H1 (cell line): ENCODE data around the gene AGBL1. TPM values are rescaled to one million over a fixed set of nuclear protein-coding genes. Genes with fewer than 3 reads are reported as not detected.

Experiments
- CTCF ChIA-PET: fragments of 300-600 bp; sonication (Branson Sonifier 250); formaldehyde crosslinking; loops from one replicate; lab custom pipeline; 2021; ENCODE audit not compliant: partially characterized antibody; lab: Charles Lee
- POLR2A ChIA-PET: fragments of 300-600 bp; sonication (Branson Sonifier 250); formaldehyde crosslinking; loops from one replicate; lab custom pipeline; 2021; ENCODE audit warnings: inconsistent platforms; ENCODE audit not compliant: partially characterized antibody; lab: Charles Lee
- DNase-seq, 2 experiments: peaks; one replicate each; pipeline versions ENCODE4 v3.0.0 to v3.0.0-alpha.2; 2010 to 2022; ENCODE audit warnings: low spot score in 2 of 2, low read depth in 1 of 2, mixed read lengths in 1 of 2
- FAIRE-seq: peaks from 2 replicates; lab custom pipeline; 2011; peaks lifted over from hg19 to GRCh38; lab: Jason Lieb, UNC
- H2AFZ ChIP-seq: 2 replicates; pipeline ENCODE4 v1.8.1; 2012; ENCODE audit warnings: low read length, inconsistent platforms
- H2AK5ac ChIP-seq: 2 replicates; pipeline ENCODE4 v1.6.1; 2013; ENCODE audit warnings: low read depth, low read length
- H2BK120ac ChIP-seq: replicated peaks from 2 replicates; pipeline ENCODE3; 2013; ENCODE audit warnings: low read depth, low read length, inconsistent platforms
- H2BK12ac ChIP-seq: 2 replicates; pipeline ENCODE4 v1.6.1; 2013; ENCODE audit warnings: low read depth, low read length
- H2BK15ac ChIP-seq: 2 replicates; pipeline ENCODE4 v1.6.1; 2013; ENCODE audit warnings: low read length
- H2BK20ac ChIP-seq: 2 replicates; pipeline ENCODE4 v1.6.1; 2013; ENCODE audit warnings: low read length
- H2BK5ac ChIP-seq: 2 replicates; pipeline ENCODE4 v1.6.1; 2013; ENCODE audit warnings: low read depth, low read length
- H3K14ac ChIP-seq: 2 replicates; pipeline ENCODE4 v1.6.1; 2013; ENCODE audit warnings: inconsistent platforms; ENCODE audit not compliant: insufficient read length
- H3K18ac ChIP-seq: 2 replicates; pipeline ENCODE4 v1.6.1; 2013; ENCODE audit warnings: low read length; ENCODE audit errors: extremely low read depth
- H3K23ac ChIP-seq: 2 replicates; pipeline ENCODE4 v1.6.1; 2013; ENCODE audit warnings: inconsistent platforms; ENCODE audit not compliant: insufficient read length
- H3K23me2 ChIP-seq: 2 replicates; pipeline ENCODE4 v1.6.1; 2013; ENCODE audit warnings: low read depth, low read length
- H3K27ac ChIP-seq: 2 replicates; pipeline ENCODE4 v1.6.1; 2011; ENCODE audit warnings: low read depth, low read length, inconsistent platforms
- H3K27me3 ChIP-seq, 4 experiments: replicated peaks in 1 of 4; 1 replicate in 1 of 4; 2 replicates in 3 of 4; pipeline versions ENCODE4 v1.6.1 to v1.8.1; 2011 to 2013; ENCODE audit warnings: low read length in 3 of 4, mild to moderate bottlenecking in 3 of 4, inconsistent platforms in 2 of 4, mixed read lengths in 2 of 4, moderate library complexity in 1 of 4; ENCODE audit not compliant: control insufficient read depth in 3 of 4, insufficient read depth in 3 of 4; ENCODE audit errors: extremely low read depth in 1 of 4
- H3K36me3 ChIP-seq, 4 experiments: 2 replicates each; pipeline versions ENCODE4 v1.6.1 to v1.8.1; 2011 to 2013; ENCODE audit warnings: mild to moderate bottlenecking in 4 of 4, low read length in 3 of 4, moderate library complexity in 2 of 4, control low read depth in 1 of 4, inconsistent platforms in 1 of 4; ENCODE audit not compliant: insufficient read depth in 4 of 4, control insufficient read depth in 2 of 4
- H3K4ac ChIP-seq: replicated peaks from 2 replicates; pipeline ENCODE3; 2013; ENCODE audit warnings: low read length, low read depth, mixed read lengths, inconsistent platforms; ENCODE audit not compliant: insufficient read length
- H3K4me1 ChIP-seq, 4 experiments: replicated peaks in 1 of 4; 1 replicate in 1 of 4; 2 replicates in 3 of 4; pipeline versions ENCODE4 v1.6.1 to v1.8.1; 2011 to 2013; ENCODE audit warnings: low read length in 3 of 4, inconsistent platforms in 2 of 4, mixed read lengths in 1 of 4; ENCODE audit not compliant: insufficient read depth in 4 of 4, control insufficient read depth in 3 of 4
- H3K4me2 ChIP-seq, 2 experiments: 2 replicates each; pipeline versions ENCODE4 v1.6.1 to v1.8.1; 2011 to 2013; ENCODE audit warnings: low read depth in 2 of 2, low read length in 2 of 2, control low read depth in 1 of 2, inconsistent platforms in 1 of 2, mild to moderate bottlenecking in 1 of 2; ENCODE audit not compliant: insufficient read depth in 1 of 2
- H3K4me3 ChIP-seq, 4 experiments: fragments of 200-600, 300-600 bp in 1 of 4; sonication (generic), shearing (Covaris generic), sonication (Bioruptor Twin) in 1 of 4; 2 replicates each; pipeline versions ENCODE4 v1.5.1 to v1.8.1; 2011 to 2016; ENCODE audit warnings: low read length in 4 of 4, low read depth in 3 of 4, control low read depth in 2 of 4, inconsistent platforms in 2 of 4, mild to moderate bottlenecking in 2 of 4, mixed read lengths in 1 of 4, moderate library complexity in 1 of 4; ENCODE audit not compliant: insufficient read depth in 2 of 4; ENCODE audit errors: extremely low read depth in 1 of 4
- H3K56ac ChIP-seq: replicated peaks from 2 replicates; pipeline ENCODE3; 2013; ENCODE audit warnings: low read depth, mild to moderate bottlenecking, mixed read lengths, low read length, inconsistent platforms; ENCODE audit not compliant: insufficient read length
- H3K79me1 ChIP-seq: 2 replicates; pipeline ENCODE4 v1.6.1; 2013; ENCODE audit warnings: low read depth, low read length, control low read depth
- H3K79me2 ChIP-seq, 2 experiments: 2 replicates each; pipeline versions ENCODE4 v1.6.1 to v1.8.1; 2012 to 2013; ENCODE audit warnings: low read length in 2 of 2, mild to moderate bottlenecking in 2 of 2, inconsistent platforms in 1 of 2; ENCODE audit not compliant: insufficient read depth in 2 of 2, control insufficient read depth in 1 of 2
- H3K9ac ChIP-seq, 4 experiments: replicated peaks in 1 of 4; 1 replicate in 1 of 4; 2 replicates in 3 of 4; pipeline versions ENCODE4 v1.6.1 to v1.8.1; 2011 to 2013; ENCODE audit warnings: low read depth in 3 of 4, low read length in 3 of 4, control low read depth in 2 of 4, mild to moderate bottlenecking in 2 of 4, moderate library complexity in 2 of 4, inconsistent platforms in 1 of 4; ENCODE audit errors: extremely low read depth in 1 of 4
- H3K9me3 ChIP-seq, 2 experiments: 2 replicates each; pipeline versions ENCODE4 v1.6.1 to v1.8.1; 2012 to 2013; ENCODE audit warnings: mild to moderate bottlenecking in 2 of 2, moderate library complexity in 2 of 2, control low read depth in 1 of 2, inconsistent platforms in 1 of 2, low read depth in 1 of 2, low read length in 1 of 2, mixed read lengths in 1 of 2; ENCODE audit not compliant: insufficient read depth in 2 of 2
- H4K20me1 ChIP-seq, 2 experiments: replicated peaks in 1 of 2; 2 replicates each; pipeline versions ENCODE3 to v1.8.1; 2011 to 2013; ENCODE audit warnings: inconsistent platforms in 2 of 2, low read length in 2 of 2, mild to moderate bottlenecking in 1 of 2; ENCODE audit not compliant: insufficient read depth in 2 of 2, control insufficient read depth in 1 of 2
- H4K5ac ChIP-seq: 2 replicates; pipeline ENCODE4 v1.6.1; 2013; ENCODE audit warnings: low read length, low read depth, mixed read lengths, inconsistent platforms; ENCODE audit not compliant: insufficient read length
- H4K8ac ChIP-seq: 2 replicates; pipeline ENCODE4 v1.8.0; 2013; ENCODE audit warnings: mild to moderate bottlenecking, moderate library complexity, low read length, inconsistent platforms; ENCODE audit not compliant: insufficient read depth; ENCODE audit errors: extremely low read depth
- H4K91ac ChIP-seq: replicated peaks from 2 replicates; pipeline ENCODE3; 2013; ENCODE audit warnings: low read length, mixed read lengths, inconsistent platforms; ENCODE audit not compliant: insufficient read length
- KDM1A ChIP-seq: fragments of 200-600, 300-600 bp; sonication (generic); IDR thresholded peaks from 2 replicates; pipeline ENCODE4 v1.7.1; 2016; ENCODE audit warnings: mild to moderate bottlenecking, low read length, borderline replicate concordance
- SUZ12 ChIP-seq: fragments of 200-600 bp; sonication (generic); IDR thresholded peaks from 2 replicates; pipeline ENCODE4 v1.6.1; 2012; ENCODE audit warnings: mild to moderate bottlenecking, inconsistent platforms, low read length, moderate library complexity, mixed read lengths
- WGBS, 2 experiments: shearing (Covaris generic) in 1 of 2; methylation state at CpG; one replicate each; pipeline versions ENCODE4 v1.1.6 to v1.1.7; 2013 to 2015; ENCODE audit warnings: low lambda C conversion rate in 2 of 2, mixed read lengths in 2 of 2, inconsistent platforms in 1 of 2, low coverage in 1 of 2, missing lambda C conversion rate in 1 of 2; ENCODE audit not compliant: insufficient replicate concordance in 2 of 2, insufficient coverage in 1 of 2, insufficient read length in 1 of 2; ENCODE audit errors: extremely low coverage in 1 of 2, missing lambda C conversion rate in 1 of 2; 5-methylcytosine and 5-hydroxymethylcytosine counted together
- polyA plus RNA-seq, 7 experiments: library from polyadenylated mRNA; depleted of rRNA in 3 of 7; stranded (reverse) in 5 of 7; unstranded in 2 of 7; fragments of >200 nt in 5 of 7; fragments of 200-250 nt in 2 of 7; gene quantifications; 1 replicate in 5 of 7; 2 replicates in 1 of 7; 4 replicates in 1 of 7; pipeline versions ENCODE4 v1.2.1 to v1.2.3, GENCODE V29; 2011 to 2013; ENCODE audit warnings: missing spikeins in 2 of 7, mixed read lengths in 2 of 7
- total RNA-seq: library from RNA; stranded (reverse); fragmentation: NEBNext Ultra II Directional; extraction: Animal tissue kit (Norgen Biotek cat#: 25700); gene quantifications from 2 replicates; pipeline ENCODE4 v1.2.1, GENCODE V29; 2021
- TF ChIP-seq, protein P1 (sequence below): IDR thresholded peaks from 2 replicates; pipeline ENCODE4 v1.6.1; 2011; ENCODE audit warnings: low read depth, mild to moderate bottlenecking, low read length; ENCODE audit not compliant: insufficient read depth

AGBL1 gene
- total and polyA plus RNA-seq, 2 of the 8 experiments (the other 6 are each of a cell fraction or from before 2014, with no cell fraction given), result not detected

- no peak overlapping the region for H3K4me2 ChIP-seq
- POLR2A ChIA-PET, result no interaction called here
- no peak overlapping the region for H3K23ac ChIP-seq
- DNase-seq, result no peak
- H3K9me3 ChIP-seq, result no peaks in the 10 kb centered on the region
- no peaks in the 10 kb centered on the region for H3K4me1 ChIP-seq
- no peaks in the 10 kb centered on the region for H3K36me3 ChIP-seq
- H4K20me1 ChIP-seq, result no peaks in the 10 kb centered on the region
- H4K5ac ChIP-seq, result no peak overlapping the region
- H3K79me1 ChIP-seq, result no peaks in the 10 kb centered on the region
- H2BK12ac ChIP-seq, result no peak overlapping the region
- H3K18ac ChIP-seq, result no peak overlapping the region
- H2BK15ac ChIP-seq, result no peak overlapping the region
- H3K23me2 ChIP-seq, result no peaks in the 10 kb centered on the region
- no peak overlapping the region for H2BK20ac ChIP-seq
- H4K91ac ChIP-seq, result no peak overlapping the region
- no peak overlapping the region for H3K4ac ChIP-seq
- no peak overlapping the region for H3K56ac ChIP-seq
- 81% methylated on average over 2 of the region's 2 CpGs; no CpG with 5 or more reads in 1 of the 2 experiments for WGBS, 2 experiments
- TF ChIP-seq, protein P1, sequence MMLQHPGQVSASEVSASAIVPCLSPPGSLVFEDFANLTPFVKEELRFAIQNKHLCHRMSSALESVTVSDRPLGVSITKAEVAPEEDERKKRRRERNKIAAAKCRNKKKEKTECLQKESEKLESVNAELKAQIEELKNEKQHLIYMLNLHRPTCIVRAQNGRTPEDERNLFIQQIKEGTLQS, result no peak
- TF ChIP-seq KDM1A (no peak), SUZ12 (no peak)
- H2BK5ac ChIP-seq, result no peak overlapping the region
- H3K27ac ChIP-seq, result no peak overlapping the region
- no peak overlapping the region for H3K9ac ChIP-seq
- H3K79me2 ChIP-seq, result no peaks in the 10 kb centered on the region
- H3K14ac ChIP-seq, result no peak overlapping the region
- no peak for FAIRE-seq
- CTCF ChIA-PET, result no interaction called here
- no peak overlapping the region for H4K8ac ChIP-seq
- no peak overlapping the region for H2AK5ac ChIP-seq
- no peak overlapping the region for H2BK120ac ChIP-seq
- no peaks in the 10 kb centered on the region for H3K27me3 ChIP-seq
- H3K4me3 ChIP-seq, result no peak overlapping the region
- no peak overlapping the region for H2AFZ ChIP-seq
Measured at GRCh38 chr15:86432861-86433260, 353.2 kb downstream of the AGBL1 start.
